OCI-LY3 (cell line): Measurements from ENCODE around the gene TAF11L8.
"Not testable (repeated sequence)": the region's sequence is repeated elsewhere in the genome, so short reads cannot be mapped to it uniquely, and the experiment has no call there.

Experiments used
- H2AFZ ChIP-seq: fragments of 200-600, 300-600 bp; shearing (Covaris generic); 2 replicates; pipeline ENCODE4 v1.6.0; 2014; ENCODE audit warnings: antibody characterized with exemption, low read depth, low read length
- H3K27ac ChIP-seq: fragments of 200-600, 300-600 bp; sonication (generic); 2 replicates; pipeline ENCODE4 v1.5.1; 2014; ENCODE audit warnings: mild to moderate bottlenecking, low read length, moderate library complexity, mixed read lengths
- H3K27me3 ChIP-seq: fragments of 200-600, 300-600 bp; sonication (generic); 2 replicates; pipeline ENCODE4 v1.6.1; 2014; ENCODE audit warnings: low read depth, low read length, mixed read lengths
- H3K36me3 ChIP-seq: fragments of 200-600, 300-600 bp; sonication (generic); replicated peaks from 2 replicates; pipeline ENCODE3; 2014; ENCODE audit warnings: low read depth, low read length, mixed read lengths
- H3K4me1 ChIP-seq: fragments of 300-600, 200-600 bp; sonication (generic); 2 replicates; pipeline ENCODE4 v1.6.1; 2014; ENCODE audit warnings: low read length, mixed read lengths
- H3K4me2 ChIP-seq: fragments of 200-600, 300-600 bp; sonication (generic); 2 replicates; pipeline ENCODE4 v1.6.1; 2014; ENCODE audit warnings: low read length, mixed read lengths
- H3K4me3 ChIP-seq: fragments of 300-600, 200-600 bp; sonication (generic); 2 replicates; pipeline ENCODE4 v1.5.1; 2014; ENCODE audit warnings: antibody characterized with exemption, mild to moderate bottlenecking, low read length, moderate library complexity
- H3K79me2 ChIP-seq: fragments of 300-600, 200-600 bp; shearing (Covaris generic); 2 replicates; pipeline ENCODE4 v1.6.1; 2014; ENCODE audit warnings: mild to moderate bottlenecking, low read length, mixed read lengths
- H3K9ac ChIP-seq: fragments of 300-600, 200-600 bp; shearing (Covaris generic); 2 replicates; pipeline ENCODE4 v1.6.0; 2014; ENCODE audit warnings: mild to moderate bottlenecking, low read length, moderate library complexity
- H3K9me3 ChIP-seq: fragments of 200-600, 300-600 bp; shearing (Covaris generic); 2 replicates; pipeline ENCODE4 v1.6.1; 2014; ENCODE audit warnings: low read length, mixed read lengths; ENCODE audit not compliant: insufficient read depth
- H4K20me1 ChIP-seq: fragments of 200-600, 300-600 bp; sonication (generic); 2 replicates; pipeline ENCODE4 v1.6.1; 2016; ENCODE audit warnings: low read length, mixed read lengths; ENCODE audit not compliant: insufficient read depth
- CTCF ChIP-seq: fragments of 200-600, 300-600 bp; sonication (generic); IDR thresholded peaks from 2 replicates; pipeline ENCODE4 v1.5.1; 2014; ENCODE audit warnings: antibody characterized with exemption, low read length, low read depth
- EZH2phosphoT487 ChIP-seq: fragments of 200-600 bp; shearing (Covaris generic); IDR thresholded peaks from 2 replicates; pipeline ENCODE4 v1.6.1; 2018; ENCODE audit warnings: antibody characterized with exemption, mixed run types, low read depth

Gene TAF11L8

GRCh38 chr5:17590860-17591259 is at the start of gene TAF11L8:
Gene TAF11L8, minus strand, starts transcription at chr5:17590960.
- not testable (repeated sequence) for H3K4me3 ChIP-seq, H3K4me1 ChIP-seq

GRCh38 chr5:17634160-17634559 is 43.4 kb upstream of the TAF11L8 start, which contains the start of gene TAF11L14:
Gene TAF11L14, plus strand, starts transcription at chr5:17634460.
- Histone ChIP-seq H3K27me3 (no peaks in the 10 kb centered on the region), H3K79me2 (no peaks in the 10 kb centered on the region), H3K4me1 (no peaks in the 10 kb centered on the region), H4K20me1 (no peaks in the 10 kb centered on the region), H2AFZ (no peak within 1 kb of the TSS), H3K27ac (no peak within 1 kb of the TSS), H3K9me3 (no peaks in the 10 kb centered on the region), H3K9ac (no peak within 1 kb of the TSS), H3K4me3 (no peak within 1 kb of the TSS), H3K36me3 (no peaks in the 10 kb centered on the region), H3K4me2 (no peak within 1 kb of the TSS)
- TF ChIP-seq EZH2phosphoT487 (no peak), CTCF (no peak)

More at GRCh38 chr5:17590860-17591259, at the start of gene TAF11L8:
- not testable (repeated sequence) for H3K79me2 ChIP-seq, H3K27ac ChIP-seq, H3K27me3 ChIP-seq, H3K36me3 ChIP-seq, H3K9me3 ChIP-seq, H4K20me1 ChIP-seq, H3K4me2 ChIP-seq, H2AFZ ChIP-seq, H3K9ac ChIP-seq

- H3K4me1 ChIP-seq, H4K20me1 ChIP-seq, H3K27ac ChIP-seq, H3K36me3 ChIP-seq, H3K4me3 ChIP-seq, H3K79me2 ChIP-seq, H3K9me3 ChIP-seq, H3K9ac ChIP-seq, H2AFZ ChIP-seq, H3K4me2 ChIP-seq, H3K27me3 ChIP-seq: not testable (repeated sequence)
These were observed 41.0 kb upstream of the TAF11L8 start, which contains the start of gene TAF11L13 for GRCh38 chr5:17631788-17632187. Gene TAF11L13, plus strand, starts transcription at chr5:17632088.

- Histone ChIP-seq H3K4me2 (no peak overlapping the region), H3K9me3 (no peaks in the 10 kb centered on the region), H3K9ac (no peak overlapping the region), H2AFZ (no peak overlapping the region), H4K20me1 (no peaks in the 10 kb centered on the region), H3K4me3 (no peak overlapping the region), H3K79me2 (no peaks in the 10 kb centered on the region), H3K27ac (no peak overlapping the region), H3K36me3 (no peaks in the 10 kb centered on the region), H3K4me1 (no peaks in the 10 kb centered on the region), H3K27me3 (no peaks in the 10 kb centered on the region)
- TF ChIP-seq EZH2phosphoT487 (no peak), CTCF (no peak)
These were observed 34.9 kb upstream of the TAF11L8 start for GRCh38 chr5:17625686-17626085.

GRCh38 chr5:17620627-17621026 is 29.9 kb upstream of the TAF11L8 start:
- Histone ChIP-seq H3K4me2 (no peak overlapping the region), H3K79me2 (no peaks in the 10 kb centered on the region)

More at GRCh38 chr5:17620627-17621026, 29.9 kb upstream of the TAF11L8 start:
- TF ChIP-seq CTCF, result peak; percentile 9; the same call in 1 of the 2 replicates
- TF ChIP-seq EZH2phosphoT487, result no peak
- Histone ChIP-seq H3K27me3 (no peaks in the 10 kb centered on the region), H3K9ac (no peak overlapping the region), H3K4me3 (no peak overlapping the region), H3K36me3 (no peaks in the 10 kb centered on the region), H3K9me3 (no peaks in the 10 kb centered on the region), H4K20me1 (no peaks in the 10 kb centered on the region), H2AFZ (no peak overlapping the region), H3K4me1 (no peaks in the 10 kb centered on the region), H3K27ac (no peak overlapping the region)
